HEK293 (cell line): Measurements from ENCODE around the gene SLC17A9.

ENCODE experiments used
- CTCF ChIA-PET: fragments of 350-600 bp; formaldehyde crosslinking; extraction: SDS; loops from one replicate; lab custom pipeline; 2021; ENCODE audit warnings: antibody characterized with exemption; lab: Yijun Ruan, JAX
- POLR2A ChIA-PET: fragments of 300-600 bp; formaldehyde crosslinking; extraction: SDS; loops from one replicate; lab custom pipeline; 2020; ENCODE audit warnings: antibody characterized with exemption, inconsistent platforms; lab: Yijun Ruan, JAX
- H3K27ac ChIP-seq: fragments of 200-500 bp; sonication (Bioruptor generic); 2 replicates; pipeline ENCODE4 v1.5.1; 2014; ENCODE audit warnings: low read depth, low read length, control low read depth, inconsistent platforms; ENCODE audit errors: extremely low read depth
- H3K36me3 ChIP-seq, 2 experiments: fragments of 200-500 bp in 1 of 2; sonication (Bioruptor generic) in 1 of 2; 1 replicate in 1 of 2; 2 replicates in 1 of 2; pipeline ENCODE4 v1.5.1; 2014 to 2017; ENCODE audit warnings: inconsistent platforms in 2 of 2, low read length in 2 of 2; ENCODE audit not compliant: control insufficient read depth in 2 of 2, insufficient read depth in 1 of 2
- H3K4me1 ChIP-seq: fragments of 200-500 bp; sonication (Bioruptor generic); 2 replicates; pipeline ENCODE4 v1.5.1; 2014; ENCODE audit warnings: mild to moderate bottlenecking, low read length, inconsistent platforms; ENCODE audit not compliant: control insufficient read depth, insufficient read depth
- H3K4me3 ChIP-seq: 2 replicates; pipeline ENCODE4 v1.5.1; 2011; ENCODE audit warnings: low read depth, mild to moderate bottlenecking, control low read depth, low read length, moderate library complexity
- H3K9me3 ChIP-seq: fragments of 200-500 bp; sonication (Bioruptor generic); 2 replicates; pipeline ENCODE4 v1.5.1; 2014; ENCODE audit warnings: low read depth, low read length, inconsistent platforms; ENCODE audit not compliant: control insufficient read depth, insufficient read depth
- CTCF ChIP-seq: fragments of 450-650 bp; formaldehyde crosslinking; IDR thresholded peaks from 2 replicates; pipeline ENCODE4 v1.5.1; 2016; ENCODE audit warnings: missing biosample characterization, missing genetic modification characterization
- EGR2 ChIP-seq: fragments of 450-650 bp; formaldehyde crosslinking; IDR thresholded peaks from 2 replicates; pipeline ENCODE4 v1.5.1; 2016; ENCODE audit warnings: low read depth, missing biosample characterization, missing genetic modification characterization
- HIC1 ChIP-seq: fragments of 450-650 bp; formaldehyde crosslinking; IDR thresholded peaks from 2 replicates; pipeline ENCODE4 v1.5.1; 2016; ENCODE audit warnings: missing biosample characterization, missing genetic modification characterization
- HOXC10 ChIP-seq: sonication (generic); formaldehyde crosslinking; IDR thresholded peaks from 2 replicates; pipeline ENCODE4 v1.8.1; 2023; ENCODE audit warnings: mild to moderate bottlenecking, missing genetic modification reagents
- KLF1 ChIP-seq: fragments of 450-650 bp; formaldehyde crosslinking; IDR thresholded peaks from 2 replicates; pipeline ENCODE4 v1.5.1; 2016; ENCODE audit warnings: missing biosample characterization, missing genetic modification characterization
- KLF8 ChIP-seq: fragments of 450-650 bp; formaldehyde crosslinking; IDR thresholded peaks from 2 replicates; pipeline ENCODE4 v1.5.1; 2016; ENCODE audit warnings: missing biosample characterization, missing genetic modification characterization
- SP7 ChIP-seq: fragments of 450-650 bp; formaldehyde crosslinking; IDR thresholded peaks from 2 replicates; pipeline ENCODE4 v1.5.1; 2016; ENCODE audit warnings: missing biosample characterization, missing genetic modification characterization
- ZBTB10 ChIP-seq: fragments of 450-650 bp; formaldehyde crosslinking; IDR thresholded peaks from 2 replicates; pipeline ENCODE4 v1.5.1; 2016; ENCODE audit warnings: missing biosample characterization, missing genetic modification characterization
- ZEB2 ChIP-seq: fragments of 450-650 bp; formaldehyde crosslinking; IDR thresholded peaks from 2 replicates; pipeline ENCODE4 v1.5.1; 2016; ENCODE audit warnings: missing biosample characterization, missing genetic modification characterization
- ZFHX2 ChIP-seq: fragments of 450-650 bp; formaldehyde crosslinking; conservative IDR thresholded peaks from 2 replicates; pipeline ENCODE4 v1.5.1; 2016; ENCODE audit warnings: missing biosample characterization, missing genetic modification characterization
- ZFP69B ChIP-seq: fragments of 450-650 bp; formaldehyde crosslinking; IDR thresholded peaks from 2 replicates; pipeline ENCODE4 v1.5.1; 2016; ENCODE audit warnings: missing biosample characterization, missing genetic modification characterization
- ZNF10 ChIP-seq: fragments of 450-650 bp; formaldehyde crosslinking; IDR thresholded peaks from 2 replicates; pipeline ENCODE4 v1.5.1; 2017; ENCODE audit warnings: missing biosample characterization, missing genetic modification characterization
- ZNF174 ChIP-seq: fragments of 450-650 bp; formaldehyde crosslinking; IDR thresholded peaks from 2 replicates; pipeline ENCODE4 v1.5.0; 2017; ENCODE audit warnings: missing biosample characterization, mild to moderate bottlenecking, missing genetic modification characterization
- ZNF677 ChIP-seq: fragments of 450-650 bp; IDR thresholded peaks from 2 replicates; pipeline ENCODE4 v1.5.0; 2018; ENCODE audit warnings: missing biosample characterization, mild to moderate bottlenecking, missing genetic modification characterization, moderate library complexity

SLC17A9 gene

GRCh38 chr20:62985444-62985778, 32.9 kb downstream of the SLC17A9 start:
- CTCF ChIA-PET, result no interaction called here
- Histone ChIP-seq H3K27ac (no peak overlapping the region), H3K4me3 (no peak overlapping the region), H3K9me3 (no peaks in the 10 kb centered on the region), H3K36me3 (no peaks in the 10 kb centered on the region), H3K4me1 (no peaks in the 10 kb centered on the region)
- TF ChIP-seq ZNF174 (tag by site-specific recombination), result no peak
- 0 out of 2 replicates have a peak, but pooled peaks have one; percentile 31 for TF ChIP-seq ZFP69B (tag by site-specific recombination)
- no peak for TF ChIP-seq HOXC10 (CRISPR knock-in tag)
- peak; percentile 80; the same call in 1 of the 2 replicates for TF ChIP-seq KLF1 (tag by site-specific recombination)
- TF ChIP-seq ZNF677 (tag by site-specific recombination), result no peak
- TF ChIP-seq SP7 (tag by site-specific recombination), result no peak
- POLR2A ChIA-PET, result no interaction called here

GRCh38 chr20:62986257-62986800, 33.8 kb downstream of the SLC17A9 start:
- ChIA-PET CTCF (no interaction called here), POLR2A (no interaction called here)

More at GRCh38 chr20:62986257-62986800, 33.8 kb downstream of the SLC17A9 start:
- TF ChIP-seq ZBTB10 (tag by site-specific recombination) (0 out of 2 replicates have a peak, but pooled peaks have one; percentile 32), ZFHX2 (tag by site-specific recombination) (peak; percentile 88), EGR2 (tag by site-specific recombination) (peak; percentile 89), ZEB2 (0 out of 2 replicates have a peak, but pooled peaks have one; percentile 31), KLF8 (peak; percentile 82; the same call in 1 of the 2 replicates), CTCF (tag by site-specific recombination) (no peak), ZNF10 (tag by site-specific recombination) (no peak), HIC1 (tag by site-specific recombination) (peak; percentile 70; the same call in 1 of the 2 replicates), KLF1 (tag by site-specific recombination) (peak; percentile 74)
- Histone ChIP-seq H3K27ac (no peak overlapping the region), H3K4me1 (no peaks in the 10 kb centered on the region), H3K9me3 (no peaks in the 10 kb centered on the region), H3K4me3 (no peak overlapping the region), H3K36me3 (no peaks in the 10 kb centered on the region)
